GM19193 (cell line): ENCODE measurements around the gene C1QTNF5.

Experiments
- POLR2A ChIP-seq: IDR thresholded peaks from 4 replicates; pipeline ENCODE4 v1.6.1; 2011; ENCODE audit not compliant: insufficient read depth, insufficient read length; ENCODE audit errors: extremely low read depth

C1QTNF5 gene

DNA sequence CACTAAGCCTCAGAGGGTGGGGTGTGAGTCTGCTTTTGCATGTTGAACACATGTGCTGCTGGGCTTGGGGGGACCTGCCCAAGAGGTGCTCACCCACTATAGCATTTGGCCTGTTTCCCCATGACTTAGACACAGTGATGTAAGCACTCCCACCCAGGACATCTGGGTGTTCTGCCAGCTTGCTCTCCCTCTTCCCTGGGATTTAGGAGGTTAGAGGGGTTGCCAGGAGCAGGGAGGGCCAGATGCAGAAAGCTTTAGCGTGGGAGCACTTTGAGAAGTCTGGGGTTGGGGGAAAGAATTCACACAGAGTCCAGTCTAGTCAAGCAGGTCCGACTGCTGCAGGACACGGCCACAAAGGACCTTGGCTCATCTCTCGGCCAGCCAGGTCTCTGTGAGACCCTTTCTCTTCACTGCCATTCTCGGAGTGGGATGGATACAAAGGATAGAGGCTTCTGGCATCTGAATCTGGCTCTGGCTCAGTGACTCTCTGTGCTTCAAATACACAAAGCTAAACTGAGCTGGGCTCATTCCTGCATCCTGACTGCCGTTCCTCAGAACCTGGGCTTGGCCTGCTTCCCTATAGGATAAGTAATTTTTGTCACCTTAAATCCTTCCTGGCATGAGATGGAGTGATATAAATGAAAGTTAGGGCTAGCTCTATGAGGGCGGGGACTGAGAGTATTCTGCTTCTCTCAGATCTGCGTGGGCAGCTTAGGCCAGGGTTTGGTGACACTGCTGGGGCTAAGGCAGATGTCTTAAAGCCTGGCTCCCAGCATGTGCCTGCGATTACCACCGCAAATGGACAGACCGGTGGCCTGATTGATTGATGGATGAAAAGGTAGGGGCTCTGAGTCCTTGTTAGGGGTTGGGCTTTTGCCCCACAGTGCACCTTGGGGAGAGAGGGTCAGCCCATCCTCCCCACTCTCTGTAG, 26.3 kb upstream of the C1QTNF5 start:
- no peak for TF ChIP-seq POLR2A

DNA sequence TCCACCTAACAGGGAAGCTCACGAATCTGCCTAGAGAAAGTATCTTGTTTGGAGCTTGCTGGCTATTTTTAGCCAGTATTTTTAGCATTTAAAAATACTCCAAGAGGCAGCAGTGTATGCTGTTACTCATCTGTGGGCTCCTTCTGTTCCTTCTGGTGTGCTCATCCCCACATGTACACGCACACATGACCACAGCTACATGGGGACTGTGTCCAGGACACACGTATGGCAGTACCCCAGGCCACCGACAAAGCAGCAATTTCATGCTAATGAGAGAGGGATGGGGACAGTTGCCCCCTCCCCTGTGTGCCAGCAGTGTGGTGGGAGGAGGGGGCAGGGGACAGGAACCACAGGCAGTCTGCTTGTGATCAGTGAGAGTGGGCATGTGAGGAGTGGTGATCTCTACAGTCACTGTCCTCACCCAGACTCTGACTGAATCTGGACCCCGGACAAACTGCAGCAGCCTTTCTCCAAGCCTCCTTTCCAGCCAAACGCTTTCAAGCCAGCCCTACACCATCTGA, 24.4 kb upstream of the C1QTNF5 start:
- TF ChIP-seq POLR2A, result no peak

DNA sequence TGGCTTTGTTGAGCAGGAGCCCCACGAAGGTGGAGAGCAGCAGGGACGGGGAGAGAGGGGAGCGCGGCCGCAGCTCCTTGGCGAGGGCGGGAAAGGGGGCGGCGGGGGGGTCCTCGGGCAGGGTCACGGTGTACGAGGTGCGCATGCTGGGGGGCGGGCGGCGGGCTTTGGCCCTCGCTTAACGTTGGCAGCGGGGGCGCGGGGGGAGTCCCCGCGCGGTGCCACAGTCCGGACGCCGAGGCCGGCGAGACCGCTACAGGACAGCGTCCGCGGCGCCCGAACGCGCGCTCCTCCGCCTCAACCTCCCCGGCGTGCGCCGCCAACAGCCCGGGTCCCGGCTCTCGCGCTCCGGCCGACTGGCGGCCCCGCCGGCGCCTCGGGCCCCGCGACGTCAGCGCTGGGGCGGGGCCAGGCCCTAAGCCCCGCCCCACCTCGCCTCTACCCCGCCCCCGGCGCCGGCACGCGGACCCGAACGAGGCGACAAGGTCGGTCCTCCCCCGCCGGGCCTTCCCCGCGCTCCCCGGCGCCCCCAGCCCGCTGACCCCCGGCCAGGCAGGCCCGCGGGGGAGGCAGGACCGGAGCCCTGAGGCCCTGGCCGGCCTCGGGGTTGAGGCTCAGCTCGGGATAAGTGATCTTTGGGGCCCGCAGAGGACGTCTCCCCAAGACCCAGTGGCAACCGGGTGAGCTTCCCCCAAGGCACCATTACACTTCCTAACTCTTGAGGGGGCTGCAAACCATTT, 23.3 kb upstream of the C1QTNF5 start:
- TF ChIP-seq POLR2A, result no peak

DNA sequence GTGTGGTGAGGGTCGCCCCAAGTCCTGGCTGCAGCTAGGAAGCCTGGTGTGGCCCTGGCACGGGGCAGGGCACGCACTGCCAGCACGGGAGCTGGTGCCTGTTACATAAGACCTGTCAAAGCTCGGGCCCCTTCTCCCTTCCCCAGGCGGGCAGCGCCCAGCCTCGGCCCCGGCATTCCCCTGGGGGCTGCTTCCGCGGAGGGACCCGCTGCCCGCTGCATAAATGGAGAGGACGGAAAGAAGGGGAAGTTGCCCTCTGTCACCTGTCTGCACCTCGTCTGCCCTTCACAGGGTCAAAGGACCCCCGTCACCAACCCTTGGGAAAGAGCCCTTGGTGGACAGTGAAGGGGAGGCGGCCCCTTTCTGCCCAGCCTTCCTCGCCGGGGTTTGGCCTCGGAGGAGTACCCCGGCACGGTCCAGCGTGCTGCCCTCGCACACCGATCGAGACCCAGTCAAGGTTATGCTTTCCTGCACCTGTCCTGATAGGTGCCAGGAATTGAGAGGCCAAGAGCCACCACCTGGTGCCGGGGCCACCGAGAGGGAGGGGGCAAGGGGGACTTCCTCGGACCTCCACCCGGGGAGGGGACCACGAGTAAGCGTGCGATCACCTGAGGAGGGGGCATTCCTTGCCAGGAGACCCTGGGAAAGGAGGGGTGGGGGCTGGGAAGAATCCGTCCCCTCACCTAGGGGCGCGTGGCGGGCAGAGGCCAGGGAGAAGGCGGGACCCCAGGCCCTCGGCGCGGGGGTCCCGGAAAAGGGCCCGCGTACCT, 22.6 kb upstream of the C1QTNF5 start:
- no peak for TF ChIP-seq POLR2A

DNA sequence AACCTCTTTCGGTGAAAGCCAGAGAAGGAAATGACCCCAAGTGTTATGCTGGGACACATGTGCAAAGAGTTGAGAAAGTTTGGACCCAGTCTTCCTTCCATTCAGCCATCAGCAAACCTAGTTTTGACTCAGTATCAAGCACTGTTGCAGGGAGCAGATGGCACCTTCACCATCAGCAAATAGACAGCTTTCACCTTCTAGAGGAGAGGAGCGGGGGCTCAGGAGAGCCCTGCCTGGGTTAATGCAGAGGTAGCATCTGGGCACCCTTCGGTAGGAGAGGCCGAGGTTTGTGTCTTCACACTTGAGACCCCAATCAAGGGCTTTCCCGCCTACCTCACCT, 22.0 kb upstream of the C1QTNF5 start:
- no peak for TF ChIP-seq POLR2A

DNA sequence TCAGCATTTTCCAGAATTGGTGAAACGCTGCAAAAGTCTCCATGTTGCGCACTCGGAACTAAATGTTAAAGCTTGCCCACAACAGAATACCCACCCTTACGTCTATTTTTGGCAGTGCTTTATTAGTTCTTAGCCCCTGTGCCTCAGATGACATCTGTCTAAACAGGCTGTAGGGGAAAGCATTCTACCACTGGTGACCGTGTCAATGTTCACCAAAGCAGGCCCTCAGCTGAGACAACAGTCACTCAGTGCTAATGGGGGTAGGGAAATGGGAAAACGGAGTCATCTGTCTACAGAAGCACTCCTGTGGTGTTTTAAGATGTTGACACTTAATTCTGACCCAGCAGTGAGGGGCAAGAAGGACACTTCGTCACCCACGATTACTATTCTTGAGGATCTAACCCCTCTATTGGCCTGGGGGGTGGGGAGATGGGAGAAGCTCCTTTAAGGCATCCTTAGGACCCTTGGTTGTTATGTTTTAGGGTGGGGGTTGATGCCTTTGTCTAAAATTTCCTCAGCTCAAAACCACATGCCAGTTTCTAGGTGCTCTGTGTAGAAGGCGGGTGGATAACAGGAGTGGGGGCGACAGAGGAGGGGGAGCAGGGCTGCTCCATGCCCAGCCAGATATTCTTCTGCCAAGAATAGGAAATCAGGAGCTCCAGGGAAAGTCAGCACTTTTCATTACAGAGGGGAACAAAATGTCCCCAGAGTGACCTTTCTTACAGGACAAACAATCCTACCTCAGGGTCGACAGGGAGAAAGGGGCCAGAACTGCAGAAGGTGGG, 21.4 kb upstream of the C1QTNF5 start:
- TF ChIP-seq POLR2A, result no peak

DNA sequence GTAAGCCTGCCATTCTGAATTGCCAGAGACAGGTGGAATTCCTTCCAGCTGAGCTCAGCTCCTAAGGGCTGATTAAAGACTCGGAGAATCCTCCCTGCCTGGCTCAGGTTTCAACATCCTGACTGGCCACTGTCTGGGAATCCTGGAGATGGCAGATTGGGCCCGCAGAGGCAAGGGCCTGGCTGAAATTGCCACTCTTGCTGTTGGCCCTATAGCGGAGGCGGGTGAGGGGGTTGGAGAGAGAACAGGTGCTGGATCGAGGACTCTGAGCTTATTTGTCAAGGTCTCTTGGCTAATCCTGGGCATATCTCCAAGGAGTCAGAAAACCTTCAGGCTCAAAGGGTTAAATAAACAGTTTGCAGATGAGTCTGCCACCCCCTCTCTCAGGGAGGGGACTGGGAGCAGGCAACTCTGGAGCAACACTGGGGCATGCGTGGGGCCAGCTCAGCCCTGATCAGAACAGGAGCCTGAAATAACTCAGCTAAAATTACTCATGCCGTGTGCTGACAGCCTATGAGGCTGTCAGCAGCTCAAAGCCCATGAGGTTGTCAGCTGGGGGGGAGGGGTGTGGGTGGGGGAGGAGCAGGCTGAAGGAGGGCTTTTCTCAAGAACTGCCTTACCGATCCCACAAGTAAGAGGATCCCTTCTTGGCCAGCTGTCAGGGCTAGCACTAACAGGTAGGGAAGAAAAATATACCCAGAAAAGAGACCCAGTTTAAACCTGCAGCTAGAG, 20.5 kb upstream of the C1QTNF5 start:
- TF ChIP-seq POLR2A, result no peak

DNA sequence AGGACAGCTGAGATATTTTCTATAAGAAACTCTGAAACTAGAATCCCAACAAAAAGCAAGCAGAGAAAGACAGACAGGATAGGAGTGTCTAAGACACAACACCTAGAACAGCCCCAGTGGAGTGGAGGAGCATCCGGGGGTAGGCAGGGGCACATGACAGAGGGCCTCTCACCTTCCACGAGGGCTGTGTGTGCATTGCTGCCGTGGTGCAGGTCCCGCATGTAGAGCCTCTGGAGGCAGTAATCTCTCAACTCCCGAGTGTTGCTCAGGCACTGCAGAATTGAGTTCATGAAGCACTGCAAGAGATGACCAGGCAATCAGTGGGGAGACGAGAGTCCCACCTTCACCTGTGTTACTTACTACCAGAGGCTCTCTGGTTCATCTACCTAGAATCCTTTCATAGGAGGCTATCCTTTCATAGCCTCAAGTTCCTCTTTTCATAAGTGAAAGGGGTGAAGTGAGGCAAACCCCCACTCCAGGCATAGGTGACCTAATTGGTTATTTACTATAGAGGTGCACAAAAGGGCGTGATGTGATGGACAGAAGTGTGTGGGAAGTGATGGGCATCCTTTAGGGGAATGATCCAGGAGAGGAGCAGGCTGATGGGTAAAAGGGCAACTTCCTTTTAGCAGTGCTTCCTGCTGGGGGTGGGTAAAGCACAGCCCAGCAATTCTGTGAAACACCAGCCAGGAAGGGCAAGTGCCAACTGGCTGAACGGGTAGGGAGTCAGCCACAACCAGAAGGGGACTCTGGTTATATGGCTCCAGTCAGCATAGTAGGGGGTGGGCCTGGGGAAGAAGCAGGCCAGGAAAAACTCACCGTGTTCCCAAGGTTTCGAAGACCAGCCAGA, 18.9 kb upstream of the C1QTNF5 start:
- TF ChIP-seq POLR2A, result no peak

DNA sequence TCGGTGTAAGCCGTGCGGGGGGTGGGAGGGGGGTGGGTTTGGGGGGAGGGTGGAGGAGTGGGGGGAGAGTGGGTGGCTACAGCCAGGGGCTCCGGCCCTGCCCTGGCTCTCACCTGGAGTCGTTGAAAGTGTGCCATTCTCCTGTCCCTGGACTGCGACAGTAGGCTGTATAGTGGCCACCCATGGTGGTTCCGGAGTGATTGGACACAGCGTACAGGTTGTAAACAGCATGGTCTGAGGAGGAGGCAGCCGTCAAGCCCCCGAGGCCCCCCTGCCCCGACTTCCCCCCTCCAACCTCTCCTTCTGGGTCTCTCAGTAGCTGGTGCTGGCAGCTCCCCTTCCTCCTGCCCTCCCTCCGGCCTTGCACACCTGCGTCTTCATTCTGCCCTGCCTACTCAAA, 16.4 kb upstream of the C1QTNF5 start:
- no peak for TF ChIP-seq POLR2A

DNA sequence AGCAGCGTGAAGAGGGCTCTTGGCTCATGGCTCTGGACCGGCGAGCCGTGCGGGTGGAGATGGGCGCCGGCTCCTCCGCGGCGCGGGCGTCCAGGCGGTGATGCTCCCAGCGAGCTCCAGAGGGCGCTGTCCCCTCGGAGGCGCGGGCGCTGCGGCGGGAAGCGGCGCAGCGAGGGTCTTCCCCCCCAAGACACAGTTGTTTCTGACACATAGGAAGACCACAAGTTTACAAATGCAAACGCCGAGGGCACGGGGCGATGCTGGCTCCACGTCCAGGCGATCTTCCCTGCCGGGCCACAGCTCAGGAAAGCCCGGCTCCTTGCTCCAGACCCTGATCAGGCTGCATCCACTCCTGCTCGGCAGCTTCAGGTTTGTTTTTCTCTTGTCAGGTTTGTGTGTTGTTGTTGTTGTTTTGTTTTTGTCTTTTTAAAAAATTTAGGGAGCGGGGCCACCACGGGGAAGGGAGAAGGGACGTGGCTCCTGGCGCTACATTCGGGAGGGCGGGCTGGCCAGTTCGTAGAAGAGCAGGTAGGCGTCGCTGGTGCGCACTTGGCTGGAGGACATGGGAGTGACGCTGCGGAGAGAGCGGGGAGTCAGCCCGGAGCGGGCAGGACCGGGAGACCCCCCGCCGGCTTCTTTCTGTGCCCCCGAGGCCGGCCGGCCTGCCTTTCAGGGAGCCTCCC, 15.8 kb upstream of the C1QTNF5 start:
- no peak for TF ChIP-seq POLR2A

DNA sequence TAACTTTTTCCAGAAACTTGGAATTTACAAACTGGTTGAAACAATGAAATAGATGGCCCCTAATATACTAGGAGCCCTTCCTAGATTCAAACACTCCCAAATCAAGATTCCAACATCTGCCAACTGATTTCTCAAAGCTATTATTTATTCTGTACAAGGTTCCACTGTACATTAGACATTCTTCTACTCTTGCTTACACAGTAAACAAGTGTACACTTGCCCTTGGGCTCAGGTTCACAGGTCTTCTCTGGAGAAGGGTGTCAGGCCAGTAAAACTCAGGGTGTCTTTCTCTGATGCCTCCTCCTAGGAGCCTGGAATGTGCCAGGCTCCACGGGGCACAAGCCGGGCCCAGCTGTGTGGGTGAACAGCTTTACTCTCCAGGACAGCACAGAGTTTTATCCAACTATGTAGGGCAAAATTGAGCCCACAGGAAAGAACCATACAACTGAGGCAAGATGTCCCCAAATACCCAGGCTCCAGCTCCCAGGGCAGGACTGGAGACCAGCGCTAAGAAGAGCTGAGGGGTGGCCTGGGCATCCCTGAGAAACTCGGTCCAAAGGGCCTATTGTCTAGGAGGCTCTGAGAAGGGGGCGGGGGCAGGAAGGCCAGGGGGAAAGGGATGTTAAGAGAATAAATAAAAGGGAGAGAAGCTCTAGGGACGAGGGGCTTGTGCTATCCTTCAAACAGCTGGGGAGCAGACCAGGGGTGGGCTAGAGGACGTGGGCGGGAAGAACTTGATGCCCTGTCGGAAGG, 14.6 kb upstream of the C1QTNF5 start:
- no peak for TF ChIP-seq POLR2A

DNA sequence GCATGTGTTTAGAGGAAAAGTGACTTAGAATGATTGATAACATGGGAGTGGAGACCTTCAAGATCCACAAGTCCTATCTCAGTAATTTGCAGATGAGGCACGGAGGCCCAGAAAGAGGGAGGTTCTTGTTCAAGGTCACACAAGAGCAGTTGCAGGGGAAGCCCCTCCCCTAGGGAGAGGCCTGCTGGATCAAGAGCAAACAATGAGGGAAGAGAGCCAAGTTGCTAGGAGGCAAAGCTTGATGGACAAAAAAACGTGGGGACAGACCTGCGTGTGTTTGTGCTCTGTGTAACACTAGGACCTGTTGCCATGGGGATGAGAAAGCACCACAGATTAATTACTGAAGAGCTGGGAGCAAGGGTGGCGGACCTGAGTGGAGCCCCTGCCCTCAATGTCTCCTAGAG, 12.2 kb upstream of the C1QTNF5 start:
- no peak for TF ChIP-seq POLR2A
